ENCODE data around the gene CENPM. TPM values are rescaled to one million over a fixed set of nuclear protein-coding genes. Genes with fewer than 3 reads are reported as not detected.
A peak's percentile ranks its signal among the peaks of the same experiment; 100 is the strongest.

CENPM gene
- total and polyA plus RNA-seq, 9 donors = 0.25 to 8.0 (median 1.8) TPM; not detected in 3

DNA sequence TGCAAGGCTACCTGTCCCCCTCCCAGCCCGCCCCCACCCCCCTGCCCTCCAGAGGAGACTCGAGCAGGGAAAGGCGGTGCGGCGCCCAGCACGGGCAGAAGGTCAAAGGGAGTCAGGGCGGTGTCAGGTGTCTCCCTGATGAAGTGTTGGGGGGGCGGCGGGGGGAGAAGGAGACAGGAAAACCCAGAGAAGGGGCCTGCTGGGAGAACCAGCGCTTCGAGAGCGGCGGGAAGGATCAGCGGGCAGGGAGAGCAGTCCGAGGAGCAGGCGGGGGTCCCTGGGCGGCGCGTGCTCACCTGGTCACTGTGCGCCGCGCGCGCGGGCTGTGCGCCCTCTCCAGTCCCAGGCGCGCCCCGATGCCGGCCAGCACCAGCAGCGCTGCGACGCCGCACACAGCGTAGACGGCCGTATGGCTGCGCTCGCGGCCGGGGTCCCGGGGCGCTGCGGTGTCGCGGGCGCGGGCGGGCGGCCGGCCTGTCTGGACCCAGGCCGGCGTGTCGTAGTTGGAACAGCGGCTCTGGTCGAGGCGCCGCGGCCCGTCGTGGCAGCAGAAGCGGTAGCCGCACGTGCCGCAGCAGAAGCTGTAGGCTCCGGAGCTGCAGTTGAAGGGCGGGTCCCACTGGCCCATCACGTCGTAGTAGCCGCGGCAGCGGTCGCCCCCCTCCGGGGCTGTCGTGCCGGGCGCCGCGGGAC lies 33.0 kb downstream of the CENPM start:
- WGBS, 3 donors = 1 to 4% (median 2%) methylated on average over 13 to 79 of the region's 79 CpGs
- Histone ChIP-seq H3K9me3 (no peaks in the 10 kb centered on the region), H3K4me1 (ENCODE audit: insufficient read depth) (peaks cover 8% of the 10 kb centered on the region), H3K4me3 (no peak overlapping the region), H3K36me3 (no peaks in the 10 kb centered on the region), H3K27ac (no peak overlapping the region), H3K27me3 (peaks cover 6% of the 10 kb centered on the region)
- no peak for DNase-seq
- intact Hi-C loops (cut with DNase I) = no loop called here
- no peak for TF ChIP-seq EP300 (IDR thresholded peaks at IDR 0.05)
- no peak for TF ChIP-seq CTCF (IDR thresholded peaks at IDR 0.05)
- no peak for TF ChIP-seq POLR2A (IDR thresholded peaks at IDR 0.05)

DNA sequence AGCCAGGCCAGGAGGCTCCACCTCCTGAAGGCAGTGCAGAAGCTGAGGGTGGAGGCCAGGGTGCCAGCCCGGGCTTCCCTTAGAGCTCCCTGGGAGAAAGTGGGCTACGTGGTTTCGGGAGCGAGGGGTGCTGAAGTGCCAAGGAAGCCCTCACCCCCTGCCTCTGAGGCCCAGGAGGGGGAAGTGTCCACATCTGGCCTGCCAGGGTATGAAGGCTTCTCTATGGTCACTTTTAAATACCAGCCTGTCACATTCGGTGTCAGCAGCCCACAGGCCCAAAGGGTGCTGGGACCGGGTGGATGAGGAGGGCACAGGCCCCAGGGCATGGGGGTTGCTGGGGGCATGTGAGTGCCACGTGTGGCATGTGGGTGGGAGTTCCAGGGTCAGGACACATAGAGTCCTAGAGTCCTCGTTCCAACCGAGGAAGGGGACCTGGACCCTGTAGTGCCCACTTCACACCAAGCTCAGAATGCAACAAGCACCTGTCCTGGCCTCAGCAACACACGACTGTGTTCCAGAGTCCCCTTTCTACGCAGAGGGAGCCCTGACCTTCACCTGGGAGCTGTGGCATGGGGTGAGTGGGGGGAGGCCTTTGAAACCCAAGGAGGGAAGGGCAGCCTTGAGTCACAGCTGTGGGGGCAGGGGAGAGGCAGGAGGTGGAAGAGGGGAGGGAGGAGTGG lies 33.8 kb downstream of the CENPM start:
- no peak for DNase-seq
- Histone ChIP-seq H3K27ac (no peak overlapping the region), H3K4me1 (ENCODE audit: insufficient read depth) (peaks cover 9% of the 10 kb centered on the region), H3K9me3 (no peaks in the 10 kb centered on the region), H3K27me3 (peaks cover 6% of the 10 kb centered on the region), H3K4me3 (no peak overlapping the region), H3K36me3 (no peaks in the 10 kb centered on the region)
- WGBS, 3 donors = 55 to 56% (median 56%) methylated on average over 11 of the region's 11 CpGs
- intact Hi-C loops (cut with DNase I) = no loop called here
- TF ChIP-seq EP300 (IDR thresholded peaks at IDR 0.05) = no peak
- TF ChIP-seq POLR2A (IDR thresholded peaks at IDR 0.05) = no peak
- TF ChIP-seq CTCF (IDR thresholded peaks at IDR 0.05) = no peak

- Histone ChIP-seq H3K4me3 (no peak overlapping the region), H3K4me1 (ENCODE audit: insufficient read depth) (peaks cover 9% of the 10 kb centered on the region), H3K27ac (no peak overlapping the region), H3K27me3 (peaks cover 6% of the 10 kb centered on the region), H3K36me3 (no peaks in the 10 kb centered on the region), H3K9me3 (no peaks in the 10 kb centered on the region)
- TF ChIP-seq CTCF (IDR thresholded peaks at IDR 0.05) (no peak), EP300 (IDR thresholded peaks at IDR 0.05) (no peak), POLR2A (IDR thresholded peaks at IDR 0.05) (no peak)
- 61 to 67% (median 65%) methylated on average over 9 of the region's 9 CpGs for WGBS, 3 donors
- intact Hi-C loops (cut with DNase I) = no loop called here
- DNase-seq = no peak
Observed at GRCh38 chr22:41912338-41913039, 34.5 kb downstream of the CENPM start.

- peak overlapping the region in 1 of 2 donors; percentile 6 for H3K27ac ChIP-seq
- H3K4me3 ChIP-seq = no peak overlapping the region
- peaks cover 6% of the 10 kb centered on the region for H3K27me3 ChIP-seq
- no peak for TF ChIP-seq POLR2A (IDR thresholded peaks at IDR 0.05)
- TF ChIP-seq EP300 (IDR thresholded peaks at IDR 0.05) = no peak
- TF ChIP-seq CTCF (IDR thresholded peaks at IDR 0.05) = no peak
- WGBS, 3 donors = 6 to 15% (median 8%) methylated on average over 14 to 37 of the region's 37 CpGs
- no peak for DNase-seq
- no peaks in the 10 kb centered on the region for H3K36me3 ChIP-seq
- H3K9me3 ChIP-seq = no peaks in the 10 kb centered on the region
- intact Hi-C loops (cut with DNase I) = no loop called here
- peaks cover 9% of the 10 kb centered on the region for H3K4me1 ChIP-seq (ENCODE audit: insufficient read depth)
Observed at GRCh38 chr22:41911001-41911611, 35.8 kb downstream of the CENPM start.
